GM12872 (cell line): ENCODE results near the gene ULBP3.

Experiments used
- CTCF ChIP-seq: IDR thresholded peaks from 3 replicates; pipeline ENCODE4 v1.5.1; 2011; ENCODE audit warnings: low read depth, mild to moderate bottlenecking, low read length, moderate library complexity; ENCODE audit not compliant: insufficient read depth

ULBP3 gene

GRCh38 chr6:150075034-150075421, 6.1 kb upstream of the ULBP3 start:
- no peak for TF ChIP-seq CTCF

GRCh38 chr6:150072201-150072600, 3.3 kb upstream of the ULBP3 start:
- no peak for TF ChIP-seq CTCF

- no peak for TF ChIP-seq CTCF
These were observed 1.4 kb upstream of the ULBP3 start for GRCh38 chr6:150070236-150070818.

- no peak for TF ChIP-seq CTCF
These were observed 785 bp upstream of the ULBP3 start for GRCh38 chr6:150069706-150070105.

- TF ChIP-seq CTCF = no peak
These were observed 770 bp downstream of the ULBP3 start for GRCh38 chr6:150068151-150068550.

- no peak for TF ChIP-seq CTCF
These were observed 3.8 kb downstream of the ULBP3 start for GRCh38 chr6:150065083-150065482.

- no peak for TF ChIP-seq CTCF
These were observed 5.3 kb downstream of the ULBP3 start for GRCh38 chr6:150063640-150064039.
